ENCODE results near the gene CYTH4. TPM values are rescaled to one million over a fixed set of nuclear protein-coding genes. Genes with fewer than 3 reads are reported as not detected.

The CYTH4 gene
- total RNA-seq, 1 experiment from 2014 or later, result 3.8 TPM

- TF ChIP-seq, protein P1, sequence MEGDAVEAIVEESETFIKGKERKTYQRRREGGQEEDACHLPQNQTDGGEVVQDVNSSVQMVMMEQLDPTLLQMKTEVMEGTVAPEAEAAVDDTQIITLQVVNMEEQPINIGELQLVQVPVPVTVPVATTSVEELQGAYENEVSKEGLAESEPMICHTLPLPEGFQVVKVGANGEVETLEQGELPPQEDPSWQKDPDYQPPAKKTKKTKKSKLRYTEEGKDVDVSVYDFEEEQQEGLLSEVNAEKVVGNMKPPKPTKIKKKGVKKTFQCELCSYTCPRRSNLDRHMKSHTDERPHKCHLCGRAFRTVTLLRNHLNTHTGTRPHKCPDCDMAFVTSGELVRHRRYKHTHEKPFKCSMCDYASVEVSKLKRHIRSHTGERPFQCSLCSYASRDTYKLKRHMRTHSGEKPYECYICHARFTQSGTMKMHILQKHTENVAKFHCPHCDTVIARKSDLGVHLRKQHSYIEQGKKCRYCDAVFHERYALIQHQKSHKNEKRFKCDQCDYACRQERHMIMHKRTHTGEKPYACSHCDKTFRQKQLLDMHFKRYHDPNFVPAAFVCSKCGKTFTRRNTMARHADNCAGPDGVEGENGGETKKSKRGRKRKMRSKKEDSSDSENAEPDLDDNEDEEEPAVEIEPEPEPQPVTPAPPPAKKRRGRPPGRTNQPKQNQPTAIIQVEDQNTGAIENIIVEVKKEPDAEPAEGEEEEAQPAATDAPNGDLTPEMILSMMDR (IDR thresholded peaks at IDR 0.05 in 2 of 3, conservative IDR thresholded peaks at IDR 0.05 in 1 of 3; ENCODE audit: borderline replicate concordance in 1 of 3, insufficient read depth in 1 of 3, low read depth in 2 of 3, low read length in 2 of 3), result no peak
- TF ChIP-seq SIN3A (IDR thresholded peaks at IDR 0.05; ENCODE audit: low read depth), result no peak
- TF ChIP-seq POLR2A (IDR thresholded peaks at IDR 0.05; ENCODE audit: borderline replicate concordance, extremely low read depth, insufficient read depth, insufficient read length), result no peak
- no peak for TF ChIP-seq JUND (IDR thresholded peaks at IDR 0.05)
Observed at GRCh38 chr22:37258753-37259401, 23.4 kb upstream of the CYTH4 start (continued).

- CTCF ChIA-PET, result interaction anchor here (0.6 to 3.8 kb wide), 27 partner anchors 8 to 629 kb away, joined by 3 to 44 read pairs (median 4); partner anchors contain the start of genes C1QTNF6, IFT27 and RAC2
- BruUV-seq (replicated peaks), result no TSS peak
- Histone ChIP-seq H3K9me3 (ENCODE audit: control insufficient read depth in 1 of 2, insufficient read depth in 1 of 2, low read depth in 1 of 2, low read length in 2 of 2) (peaks cover 0 to 11% of the 10 kb centered on the region in 2 experiments; a peak in 1 of 4 replicates), H3K79me2 (ENCODE audit: insufficient read depth, low read length) (no peaks in the 10 kb centered on the region), H3K9ac (ENCODE audit: low read length) (peak overlapping the region; percentile 33), H3K4me2 (ENCODE audit: low read length) (peak overlapping the region; percentile 76), H3K36me3 (ENCODE audit: control insufficient read depth in 1 of 2, insufficient read depth in 2 of 2, low read length in 2 of 2) (no peaks in the 10 kb centered on the region), H4K20me1 (ENCODE audit: insufficient read depth) (no peaks in the 10 kb centered on the region), H3K4me1 (ENCODE audit: control insufficient read depth in 1 of 2, insufficient read depth in 2 of 2, low read length in 2 of 2) (peaks cover 29 to 44% of the 10 kb centered on the region in 2 experiments), H2AFZ (ENCODE audit: low read depth, low read length, poor library complexity, severe bottlenecking) (peak overlapping the region; percentile 70), H3K27me3 (ENCODE audit: insufficient read depth, low read length) (no peaks in the 10 kb centered on the region), H3K9me2 (ENCODE audit: insufficient read depth) (no peaks in the 10 kb centered on the region), H3K27ac (ENCODE audit: low read depth, low read length) (peak overlapping the region; percentile 3; the same call in 1 of the 2 replicates), H3K4me3 (replicated peaks in 1 of 2; ENCODE audit: low read depth in 1 of 2, low read length in 2 of 2) (peak overlapping the region; percentile 15 to 35)
- ATAC-seq (peak; percentile 78), DNase-seq (ENCODE audit: low read depth, low spot score) (peak; percentile 54)
- TF ChIP-seq YY1 (IDR thresholded peaks at IDR 0.05; ENCODE audit: extremely low read depth, insufficient replicate concordance, low read depth, low read length) (peak; percentile 13), RAD21 (IDR thresholded peaks at IDR 0.05; ENCODE audit: low read depth) (peak; percentile 67), POLR2A (IDR thresholded peaks at IDR 0.05; ENCODE audit: borderline replicate concordance, extremely low read depth, insufficient read depth, insufficient read length) (no peak), EZH2 (IDR thresholded peaks at IDR 0.05) (no peak), ELF1 (IDR thresholded peaks at IDR 0.05; ENCODE audit: borderline replicate concordance, low read depth) (no peak)
- TF ChIP-seq, protein P1 (IDR thresholded peaks at IDR 0.05 in 2 of 3, conservative IDR thresholded peaks at IDR 0.05 in 1 of 3; ENCODE audit: borderline replicate concordance in 1 of 3, insufficient read depth in 1 of 3, low read depth in 2 of 3, low read length in 2 of 3), result peak; percentile 74 to 82 (median 81)
- TF ChIP-seq, protein P2, sequence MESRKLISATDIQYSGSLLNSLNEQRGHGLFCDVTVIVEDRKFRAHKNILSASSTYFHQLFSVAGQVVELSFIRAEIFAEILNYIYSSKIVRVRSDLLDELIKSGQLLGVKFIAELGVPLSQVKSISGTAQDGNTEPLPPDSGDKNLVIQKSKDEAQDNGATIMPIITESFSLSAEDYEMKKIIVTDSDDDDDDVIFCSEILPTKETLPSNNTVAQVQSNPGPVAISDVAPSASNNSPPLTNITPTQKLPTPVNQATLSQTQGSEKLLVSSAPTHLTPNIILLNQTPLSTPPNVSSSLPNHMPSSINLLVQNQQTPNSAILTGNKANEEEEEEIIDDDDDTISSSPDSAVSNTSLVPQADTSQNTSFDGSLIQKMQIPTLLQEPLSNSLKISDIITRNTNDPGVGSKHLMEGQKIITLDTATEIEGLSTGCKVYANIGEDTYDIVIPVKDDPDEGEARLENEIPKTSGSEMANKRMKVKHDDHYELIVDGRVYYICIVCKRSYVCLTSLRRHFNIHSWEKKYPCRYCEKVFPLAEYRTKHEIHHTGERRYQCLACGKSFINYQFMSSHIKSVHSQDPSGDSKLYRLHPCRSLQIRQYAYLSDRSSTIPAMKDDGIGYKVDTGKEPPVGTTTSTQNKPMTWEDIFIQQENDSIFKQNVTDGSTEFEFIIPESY (IDR thresholded peaks at IDR 0.05; ENCODE audit: extremely low read depth, insufficient replicate concordance, low read length), result peak; percentile 64
- TF ChIP-seq, protein P3, sequence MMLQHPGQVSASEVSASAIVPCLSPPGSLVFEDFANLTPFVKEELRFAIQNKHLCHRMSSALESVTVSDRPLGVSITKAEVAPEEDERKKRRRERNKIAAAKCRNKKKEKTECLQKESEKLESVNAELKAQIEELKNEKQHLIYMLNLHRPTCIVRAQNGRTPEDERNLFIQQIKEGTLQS (IDR thresholded peaks at IDR 0.05), result no peak
- POLR2A ChIA-PET, result interaction anchor here (0.9 to 1.4 kb wide), 5 partner anchors 8 to 457 kb away, joined by 3 to 6 read pairs (median 3); no protein-coding TSS in a partner anchor
- RAD21 ChIA-PET (ENCODE audit: low non-redundant PET in 1 of 2, low total read pairs in 2 of 2, uncharacterized antibody in 2 of 2, unreplicated experiment in 2 of 2), result interaction anchor here (0.8 to 1.5 kb wide), 3 partner anchors 34 to 60 kb away, joined by 3 to 5 read pairs (median 3); no protein-coding TSS in a partner anchor
- intact Hi-C loops (cut with micrococcal nuclease), result loop anchor here (1.0 to 5.0 kb wide), 3 partner anchors 93 to 477 kb away; no protein-coding TSS in a partner anchor
Observed at GRCh38 chr22:37259540-37260029, 22.7 kb upstream of the CYTH4 start.

All from HCT116 (cell line).